Measurements from ENCODE around the gene IZUMO1. TPM values are rescaled to one million over a fixed set of nuclear protein-coding genes. Genes with fewer than 3 reads are reported as not detected.
"Not testable (repeated sequence)": the region's sequence is repeated elsewhere in the genome, so short reads cannot be mapped to it uniquely, and the experiment has no call there.

Gene IZUMO1
- total RNA-seq, 4 donors from 2014 or later, result 1.3 to 2.5 (median 1.3) TPM; not detected in 1

DNA sequence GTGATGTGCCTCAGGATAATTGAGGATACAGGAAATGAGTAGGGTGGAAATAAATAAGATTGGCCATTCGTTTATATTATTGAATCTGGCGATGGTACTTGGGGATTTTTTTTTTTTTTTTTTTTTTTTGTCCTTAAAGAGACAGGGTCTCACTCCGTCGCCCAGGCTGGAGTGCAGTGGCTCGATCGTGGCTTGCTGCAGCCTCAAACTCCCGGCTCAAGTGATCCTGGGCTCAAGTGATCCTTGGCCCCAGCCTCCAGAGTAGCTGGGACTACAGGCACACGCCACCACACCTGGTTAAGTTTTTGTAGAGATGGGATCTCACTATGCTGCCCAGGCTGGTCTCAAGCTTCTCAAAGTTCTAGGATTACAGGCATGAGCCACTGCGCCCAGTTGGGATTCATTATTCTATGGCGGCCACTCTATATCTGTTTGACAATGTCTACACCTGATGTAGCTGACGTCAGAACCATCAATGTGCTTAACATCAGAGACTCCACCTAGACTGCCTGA lies 24.5 kb downstream of the IZUMO1 start:
- TF ChIP-seq CTCF (IDR thresholded peaks at IDR 0.05), result no peak
- DNase-seq (ENCODE audit: low spot score), result no peak
- no peak for ATAC-seq (ENCODE audit: low FRiP score)

GRCh38 chr19:48720613-48721296 lies 26.0 kb downstream of the IZUMO1 start:
- no peak for TF ChIP-seq CTCF (IDR thresholded peaks at IDR 0.05)
- ATAC-seq (ENCODE audit: low FRiP score) (peak; percentile 91), DNase-seq (ENCODE audit: low spot score) (peak; percentile 99)

- ATAC-seq (ENCODE audit: low FRiP score) (no peak), DNase-seq (ENCODE audit: low spot score) (no peak)
- TF ChIP-seq CTCF (IDR thresholded peaks at IDR 0.05), result no peak
Measured at GRCh38 chr19:48720251-48720612, 26.5 kb downstream of the IZUMO1 start.

GRCh38 chr19:48719263-48720171 lies 27.2 kb downstream of the IZUMO1 start, which contains the start of gene MAMSTR:
TSS of gene MAMSTR (minus strand) at chr19:48719725. CDS start at chr19:48719031, 694 bp downstream.
- DNase-seq (ENCODE audit: low spot score) (no peak), ATAC-seq (ENCODE audit: low FRiP score) (no peak)
- TF ChIP-seq CTCF (IDR thresholded peaks at IDR 0.05), result no peak

GRCh38 chr19:48718711-48719231 lies 27.9 kb downstream of the IZUMO1 start:
- no peak for TF ChIP-seq CTCF (IDR thresholded peaks at IDR 0.05)

GRCh38 chr19:48718106-48718505 lies 28.6 kb downstream of the IZUMO1 start:
- not testable (repeated sequence) for ATAC-seq (ENCODE audit: low FRiP score); DNase-seq (ENCODE audit: low spot score)

More at GRCh38 chr19:48718711-48719231, 27.9 kb downstream of the IZUMO1 start:
- DNase-seq (ENCODE audit: low spot score), result no peak
- no peak for ATAC-seq (ENCODE audit: low FRiP score)

Measured in omental fat pad (tissue), 4 donors.